Endothelial cell (in vitro differentiated cells): ENCODE results near the gene DPP10. TPM values are rescaled to one million over a fixed set of nuclear protein-coding genes. Genes with fewer than 3 reads are reported as not detected.

Experiments
- DNase-seq: peaks from one replicate; pipeline ENCODE4 v3.0.0; 2021; ENCODE audit warnings: low spot score
- H3K27ac Mint-ChIP-seq: one replicate; pipeline ENCODE4 v1.8.0; 2021; ENCODE audit warnings: mixed read lengths, inconsistent platforms; ENCODE audit not compliant: unreplicated experiment
- H3K27me3 Mint-ChIP-seq: one replicate; pipeline ENCODE4 v1.8.0; 2021; ENCODE audit warnings: mild to moderate bottlenecking, moderate library complexity, mixed read lengths, inconsistent platforms; ENCODE audit not compliant: unreplicated experiment
- H3K36me3 Mint-ChIP-seq: one replicate; pipeline ENCODE4 v1.8.0; 2021; ENCODE audit warnings: mild to moderate bottlenecking, low read depth, mixed read lengths, inconsistent platforms; ENCODE audit not compliant: unreplicated experiment
- H3K4me1 Mint-ChIP-seq: one replicate; pipeline ENCODE4 v1.8.0; 2021; ENCODE audit warnings: mild to moderate bottlenecking, mixed read lengths, inconsistent platforms; ENCODE audit not compliant: unreplicated experiment
- H3K4me3 Mint-ChIP-seq: one replicate; pipeline ENCODE4 v1.8.0; 2021; ENCODE audit warnings: mild to moderate bottlenecking, mixed read lengths, inconsistent platforms; ENCODE audit not compliant: unreplicated experiment
- H3K9me3 Mint-ChIP-seq: one replicate; pipeline ENCODE4 v1.8.0; 2021; ENCODE audit warnings: mixed read lengths, inconsistent platforms; ENCODE audit not compliant: unreplicated experiment
- CTCF ChIP-seq: fragments of 200-600 bp; sonication (generic); IDR thresholded peaks from one replicate; pipeline ENCODE4 v1.5.0; 2021; ENCODE audit warnings: antibody characterized with exemption; ENCODE audit not compliant: unreplicated experiment
- total RNA-seq: library from RNA; stranded (reverse); fragmentation: NEBNext Ultra II Directional; extraction: Animal tissue kit (Norgen Biotek cat#: 25700); gene quantifications from one replicate; pipeline ENCODE4 v1.2.1, GENCODE V29; 2021; ENCODE audit not compliant: unreplicated experiment

The DPP10 gene
- total RNA-seq, 1 donor from 2014 or later, result 3.3 TPM

GRCh38 chr2:114843963-114844362 lies 401.5 kb downstream of the DPP10 start:
- Mint-ChIP-seq H3K4me3 (no peak overlapping the region), H3K27ac (no peak overlapping the region), H3K4me1 (no peaks in the 10 kb centered on the region), H3K36me3 (no peaks in the 10 kb centered on the region), H3K9me3 (no peaks in the 10 kb centered on the region), H3K27me3 (no peaks in the 10 kb centered on the region)
- no peak for DNase-seq
- TF ChIP-seq CTCF, result no peak

GRCh38 chr2:114857196-114857595 lies 414.8 kb downstream of the DPP10 start:
- no peak for DNase-seq
- Mint-ChIP-seq H3K9me3 (no peaks in the 10 kb centered on the region), H3K27ac (no peak overlapping the region), H3K4me1 (no peaks in the 10 kb centered on the region), H3K27me3 (no peaks in the 10 kb centered on the region), H3K36me3 (no peaks in the 10 kb centered on the region), H3K4me3 (no peak overlapping the region)
- no peak for TF ChIP-seq CTCF

GRCh38 chr2:114859726-114860510 lies 417.5 kb downstream of the DPP10 start:
- no peaks in the 10 kb centered on the region for H3K9me3 Mint-ChIP-seq
- TF ChIP-seq CTCF, result no peak
- no peak for DNase-seq
- H3K27ac Mint-ChIP-seq, result no peak overlapping the region
- no peaks in the 10 kb centered on the region for H3K36me3 Mint-ChIP-seq
- H3K27me3 Mint-ChIP-seq, result no peaks in the 10 kb centered on the region
- no peaks in the 10 kb centered on the region for H3K4me1 Mint-ChIP-seq
- H3K4me3 Mint-ChIP-seq, result no peak overlapping the region

GRCh38 chr2:114862243-114862642 lies 419.8 kb downstream of the DPP10 start:
- Mint-ChIP-seq H3K4me1 (no peaks in the 10 kb centered on the region), H3K4me3 (no peak overlapping the region), H3K27ac (no peak overlapping the region), H3K9me3 (no peaks in the 10 kb centered on the region), H3K27me3 (no peaks in the 10 kb centered on the region), H3K36me3 (no peaks in the 10 kb centered on the region)
- no peak for DNase-seq
- TF ChIP-seq CTCF, result no peak

GRCh38 chr2:114864901-114865300 lies 422.5 kb downstream of the DPP10 start:
- Mint-ChIP-seq H3K27me3 (no peaks in the 10 kb centered on the region), H3K4me3 (no peak overlapping the region), H3K36me3 (no peaks in the 10 kb centered on the region), H3K9me3 (no peaks in the 10 kb centered on the region), H3K4me1 (peaks cover 3% of the 10 kb centered on the region), H3K27ac (no peak overlapping the region)
- DNase-seq, result no peak
- no peak for TF ChIP-seq CTCF
